Iris pigment epithelial cell (primary cell): ENCODE data around the gene RMI2.

Source experiments
- DNase-seq: peaks from one replicate; pipeline ENCODE4 v3.0.0-alpha.2; 2011; ENCODE audit warnings: low read depth

Gene RMI2

DNA sequence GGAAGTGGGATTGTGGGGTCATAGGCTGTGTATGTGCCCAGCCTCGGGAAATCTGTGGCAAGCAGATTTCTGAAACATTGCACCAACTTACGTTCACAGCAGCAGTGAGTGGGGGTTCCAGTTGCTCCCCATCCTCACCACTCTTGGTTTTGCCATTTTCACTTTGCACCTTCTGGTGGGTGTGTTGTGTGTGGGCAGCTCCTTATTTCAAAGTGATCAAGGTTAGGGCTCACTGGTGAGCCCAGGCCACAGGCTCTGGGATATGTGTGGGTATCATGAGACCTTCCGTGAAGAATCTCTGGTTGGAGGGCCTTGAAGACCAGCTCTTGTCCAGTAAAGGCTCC is 34.7 kb upstream of the RMI2 start:
- DNase-seq = no peak

DNA sequence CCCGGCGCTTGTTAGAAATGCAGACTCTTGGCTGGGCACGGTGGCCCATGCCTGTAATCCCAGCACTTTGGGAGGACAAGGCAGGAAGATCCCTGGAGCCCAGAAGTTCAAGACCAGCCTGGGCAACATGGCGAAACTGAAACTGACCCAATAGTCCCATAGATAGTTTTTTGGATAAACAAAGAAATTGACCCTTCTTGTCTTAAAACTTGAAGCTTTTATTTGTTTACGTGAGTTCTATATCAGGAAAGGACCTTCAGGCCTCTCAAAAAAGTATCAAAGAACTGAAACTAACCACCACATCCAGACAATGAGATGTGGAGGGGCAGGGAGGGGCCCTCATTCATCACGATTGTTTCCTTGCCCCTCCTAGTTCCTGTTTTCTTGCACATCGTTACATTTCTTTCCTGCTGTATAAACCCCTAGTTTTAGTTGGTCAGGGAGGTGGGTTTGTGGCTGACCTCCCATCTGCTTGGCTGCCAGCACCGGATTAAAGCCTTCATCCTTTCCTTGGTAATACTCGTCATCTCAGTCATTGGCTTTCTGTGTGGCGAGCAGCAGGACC is 34.2 kb upstream of the RMI2 start:
- DNase-seq = peak; percentile 58

DNA sequence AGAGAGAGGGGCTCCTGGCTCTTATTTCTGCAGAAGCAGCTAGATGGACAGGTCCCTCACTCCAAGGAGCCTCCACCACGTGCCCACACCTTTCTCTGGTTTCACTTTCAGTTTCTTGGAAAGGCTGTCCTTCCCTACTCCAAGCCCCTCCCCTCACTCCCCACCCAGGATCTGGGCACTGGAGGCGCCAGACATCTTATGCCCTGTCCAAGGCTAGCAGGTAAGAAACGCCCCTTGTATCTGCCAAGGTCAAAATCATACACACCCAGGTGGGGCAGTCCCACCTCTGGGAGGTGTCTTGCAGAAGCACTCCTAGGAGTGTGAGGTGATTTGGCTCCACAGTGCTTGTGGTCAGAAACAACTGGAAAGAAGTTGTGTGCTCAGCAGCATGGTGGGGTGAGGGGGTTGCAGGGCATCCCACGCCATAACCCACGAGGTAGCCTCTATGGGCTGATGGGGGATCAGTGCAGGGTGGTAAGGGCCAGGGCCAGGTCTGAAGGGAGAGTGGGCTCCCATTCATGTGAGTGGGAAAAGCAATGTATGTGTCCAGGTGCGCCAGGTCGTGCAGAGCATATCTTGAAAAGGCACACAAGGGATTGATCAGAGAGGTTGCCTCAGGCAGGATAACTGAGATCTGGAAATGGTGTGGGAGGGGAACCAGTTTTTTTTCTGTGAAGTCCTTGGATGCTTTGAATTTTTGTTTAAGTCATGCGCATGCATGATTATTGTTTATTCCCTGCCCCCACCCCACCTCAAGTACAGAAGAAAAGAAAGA is 32.4 kb upstream of the RMI2 start:
- peak; percentile 75 for DNase-seq

- no peak for DNase-seq
Observed at GRCh38 chr16:11313493-11314308, 31.6 kb upstream of the RMI2 start.

DNA sequence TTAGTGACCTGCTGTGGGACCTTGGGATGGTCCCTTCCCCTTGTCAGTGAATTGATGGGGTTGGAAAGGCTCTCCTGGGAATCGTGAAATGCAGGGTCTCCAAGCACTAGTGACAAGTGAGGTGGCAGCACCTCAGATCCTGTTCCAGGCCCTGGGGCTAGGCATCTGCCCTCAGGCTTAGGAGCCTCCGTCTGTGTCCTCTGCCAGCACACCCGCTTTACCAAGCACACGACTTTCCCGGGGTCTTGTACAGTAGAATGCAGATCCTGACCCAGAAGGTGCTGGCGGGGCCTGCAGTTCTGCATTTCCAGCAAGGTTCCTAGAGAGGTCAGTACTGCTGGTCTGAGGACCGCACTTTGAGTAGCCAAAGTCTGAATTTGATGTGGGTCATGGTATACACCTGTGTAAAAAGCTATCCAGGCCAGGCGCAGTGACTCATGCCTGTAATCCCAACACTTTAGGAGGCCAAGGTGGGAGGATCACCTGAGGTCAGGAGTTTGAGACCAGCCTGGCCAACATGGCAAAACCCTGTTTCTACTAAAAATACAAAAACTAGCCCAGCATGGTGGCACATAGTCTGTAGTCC is 30.9 kb upstream of the RMI2 start:
- DNase-seq = no peak

DNA sequence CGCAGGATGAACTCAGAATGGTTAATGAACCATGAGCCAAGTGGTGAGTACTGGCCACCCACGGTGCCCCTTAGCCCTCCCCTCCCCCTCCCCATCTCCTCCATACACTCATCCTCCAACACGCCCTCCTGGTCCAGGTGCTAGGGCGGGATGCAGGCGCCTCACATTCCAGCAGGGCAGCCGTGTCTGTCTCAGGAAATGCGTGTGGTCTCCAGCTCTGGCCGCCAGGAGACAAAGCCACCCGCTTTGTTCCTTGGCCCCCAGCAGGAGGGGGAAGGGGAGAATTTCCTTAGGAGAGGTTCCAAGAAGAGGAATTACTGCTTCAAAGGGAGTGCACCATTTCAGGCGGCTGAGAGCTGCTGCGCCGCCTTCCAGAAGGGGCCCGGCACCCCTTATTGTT is 29.7 kb upstream of the RMI2 start:
- peak; percentile 69 for DNase-seq

DNA sequence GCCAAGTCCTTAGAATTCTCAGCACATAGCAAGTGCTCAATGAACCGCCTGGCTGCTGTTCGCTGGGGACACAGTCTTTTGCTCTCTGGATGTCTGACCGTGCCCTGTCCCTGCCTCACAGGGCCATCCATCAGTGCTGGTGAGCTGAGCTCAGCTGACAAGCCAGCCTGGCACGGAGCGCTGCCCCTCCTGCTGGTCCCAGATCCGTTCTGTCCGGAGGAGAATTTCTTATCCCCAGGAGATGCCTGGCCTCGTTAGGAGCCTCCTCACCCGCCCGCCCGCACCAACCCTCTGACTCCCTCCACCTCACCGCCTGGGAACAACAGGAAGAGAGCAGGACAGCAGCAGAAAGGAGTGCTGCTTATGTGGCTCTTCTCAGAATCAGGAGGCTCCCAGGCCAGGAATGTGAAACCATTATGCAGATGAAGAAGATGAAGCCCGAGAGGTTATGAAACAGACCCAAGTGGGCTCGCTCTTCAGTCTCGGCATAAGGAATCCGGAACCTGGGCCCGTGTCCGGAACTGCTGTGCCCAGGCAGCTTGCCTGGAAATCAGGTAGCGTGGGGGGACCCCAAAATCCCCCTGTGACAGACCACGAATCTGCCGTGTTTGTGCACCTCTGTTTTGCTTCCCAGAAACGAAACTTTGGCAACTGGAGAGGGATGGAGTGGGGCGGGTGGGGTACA is 28.8 kb upstream of the RMI2 start:
- DNase-seq = no peak

- DNase-seq = no peak
Observed at GRCh38 chr16:11318817-11319216, 26.4 kb upstream of the RMI2 start.

DNA sequence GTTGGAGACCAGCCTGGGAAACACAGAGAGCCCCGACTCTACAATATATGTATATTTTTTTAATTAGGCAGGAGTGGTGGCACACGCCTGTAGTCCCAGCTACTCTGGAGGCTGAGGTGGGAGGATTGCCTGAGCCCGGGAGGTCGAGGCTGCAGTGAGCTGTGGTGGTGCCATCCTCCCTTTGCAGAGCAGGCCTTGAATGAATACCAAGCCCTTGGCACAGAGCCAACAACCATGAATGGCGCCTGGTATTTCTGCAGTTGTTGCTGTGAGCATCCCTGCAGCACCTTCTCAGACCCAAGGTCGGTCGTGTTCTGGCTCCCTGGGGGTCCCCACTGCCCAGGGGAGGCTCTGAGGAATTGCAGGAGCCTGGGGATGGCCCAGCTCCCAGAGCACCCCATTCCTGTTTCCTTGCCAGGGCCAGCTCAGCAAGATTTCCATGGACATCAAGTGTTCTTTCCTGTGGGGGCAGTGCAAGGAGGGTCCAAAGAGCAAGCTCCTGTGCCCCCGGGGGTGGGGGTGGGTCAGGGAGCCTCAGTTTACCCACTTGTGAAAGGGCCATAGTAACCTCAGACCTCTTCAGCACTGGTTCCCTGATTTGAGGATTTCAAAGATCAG is 25.6 kb upstream of the RMI2 start:
- DNase-seq = no peak

GRCh38 chr16:11320170-11320569 is 25.1 kb upstream of the RMI2 start:
- DNase-seq = no peak

DNA sequence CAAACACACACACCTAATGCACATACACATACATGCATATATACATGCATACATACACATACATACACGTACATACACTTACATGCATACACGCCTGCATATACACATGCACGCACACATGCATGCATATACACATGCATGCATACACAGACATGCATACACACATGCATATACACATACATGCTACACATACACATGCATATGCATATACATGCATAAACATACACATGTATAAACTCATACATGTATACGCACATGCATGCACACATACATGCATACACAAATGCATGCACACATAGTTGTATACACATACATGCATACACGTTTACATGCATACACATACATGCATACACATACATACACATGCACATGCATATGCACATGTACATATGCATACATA is 23.6 kb upstream of the RMI2 start:
- DNase-seq = no peak

DNA sequence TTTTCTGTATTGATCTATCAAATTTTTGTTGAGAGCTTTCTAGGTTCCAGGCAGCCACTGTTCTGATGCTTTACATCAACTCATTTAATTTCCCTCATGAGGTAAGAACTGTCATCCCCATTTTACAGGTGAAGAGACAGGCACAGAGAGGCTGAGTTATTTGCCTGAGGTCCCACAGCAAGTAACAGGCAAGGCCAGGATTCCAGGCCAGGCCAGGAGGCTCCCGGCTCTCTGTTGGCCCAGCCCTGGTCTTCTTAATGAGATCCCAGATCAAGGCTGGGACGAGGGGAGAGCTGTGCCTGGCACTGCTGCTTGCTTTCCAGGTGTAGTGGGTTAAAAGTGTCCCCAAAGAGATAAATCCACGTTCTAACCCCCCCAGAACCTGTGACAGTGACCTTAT is 22.4 kb upstream of the RMI2 start:
- no peak for DNase-seq

- DNase-seq = no peak
Observed at GRCh38 chr16:11323551-11324336, 21.5 kb upstream of the RMI2 start.

GRCh38 chr16:11325404-11326083 is 19.7 kb upstream of the RMI2 start:
- DNase-seq = no peak

- DNase-seq = no peak
Observed at GRCh38 chr16:11326084-11326736, 19.0 kb upstream of the RMI2 start.

DNA sequence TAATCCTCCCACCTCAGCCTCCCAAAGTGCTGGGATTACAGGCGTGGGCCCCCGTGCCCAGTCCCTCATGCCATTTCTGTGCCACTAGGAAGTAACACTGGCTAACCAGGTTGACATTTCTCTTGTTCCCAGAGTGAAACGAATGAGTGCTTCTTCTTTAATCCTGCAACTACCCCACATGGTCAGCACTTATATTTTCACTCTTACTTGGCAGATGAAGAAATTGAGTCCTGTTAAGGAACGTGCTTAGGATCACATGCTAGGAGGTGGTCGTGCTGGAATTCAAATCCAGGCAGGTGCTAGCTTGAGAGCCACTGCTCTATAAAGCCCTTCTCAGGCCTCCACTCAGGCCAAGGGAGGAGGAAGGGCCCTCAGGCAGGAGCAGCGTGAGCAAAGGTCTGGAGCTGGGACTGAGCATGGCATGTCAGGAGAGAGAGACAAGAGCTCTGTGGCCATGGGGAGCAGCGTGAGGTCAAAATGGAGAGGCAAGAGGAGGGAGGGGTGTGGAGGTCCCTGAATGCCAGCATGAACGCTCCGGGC is 18.5 kb upstream of the RMI2 start:
- no peak for DNase-seq

DNA sequence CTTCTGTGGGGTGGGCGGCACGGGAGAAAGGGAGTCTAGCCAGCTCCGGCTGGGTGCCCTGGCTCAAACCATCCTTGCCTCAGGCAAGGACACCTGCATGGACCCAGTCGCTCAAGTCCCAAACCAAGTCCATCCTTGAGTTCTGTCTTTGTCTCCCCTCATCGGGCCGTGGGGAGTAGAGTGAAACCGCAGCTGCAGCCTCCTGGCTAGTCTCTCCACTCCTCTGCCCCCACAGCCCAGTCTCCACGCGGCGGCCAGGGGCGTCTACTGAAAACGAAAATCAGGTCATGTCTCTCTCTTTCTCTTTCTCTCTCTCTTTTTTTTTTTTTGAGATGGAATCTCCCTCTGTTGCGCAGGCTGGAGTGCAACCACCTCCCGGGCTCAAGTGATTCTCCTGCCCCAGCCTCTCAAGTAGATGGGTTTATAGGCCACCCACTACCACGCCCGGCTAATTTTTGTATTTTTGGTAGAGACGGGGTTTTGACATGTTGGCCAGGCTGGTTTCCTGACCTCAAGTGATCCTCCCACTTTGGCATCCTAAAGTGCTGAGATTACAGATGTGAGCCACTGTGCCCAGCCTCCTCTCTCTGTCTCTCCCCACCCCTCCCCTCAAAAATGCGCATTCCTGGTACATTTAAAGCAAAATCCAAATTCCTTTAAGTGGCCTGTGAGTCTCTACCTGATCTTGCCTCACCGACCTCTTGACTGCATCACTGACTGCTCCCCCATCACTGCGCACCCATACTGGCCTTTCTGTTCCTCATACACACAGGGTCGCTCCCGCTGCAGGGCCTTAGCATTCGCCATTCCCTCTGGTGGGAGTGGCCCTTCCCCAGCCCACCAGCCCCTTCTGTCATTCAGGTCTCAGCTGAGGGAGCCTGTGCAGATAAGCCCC is 17.7 kb upstream of the RMI2 start:
- no peak for DNase-seq
